Sigmoid colon (tissue), 7 donors: ENCODE measurements around the gene THRA. TPM values are rescaled to one million over a fixed set of nuclear protein-coding genes. Genes with fewer than 3 reads are reported as not detected.
A peak's percentile ranks its signal among the peaks of the same experiment; 100 is the strongest.

Experiments
- DNase-seq: peaks from one replicate; pipeline ENCODE4 v3.0.0-alpha.2; 2019
- H3K27ac ChIP-seq, 4 donors: fragments of 200-600 bp; sonication (generic); one replicate each; pipeline ENCODE4 v1.5.1; 2016 to 2019; ENCODE audit warnings: mild to moderate bottlenecking in 1 of 4
- H3K27me3 ChIP-seq, 3 donors: fragments of 200-600 bp; sonication (generic); one replicate each; pipeline ENCODE4 v1.5.1; 2019; ENCODE audit warnings: mild to moderate bottlenecking in 1 of 3
- H3K36me3 ChIP-seq, 4 donors: fragments of 200-600 bp; sonication (generic); one replicate each; pipeline ENCODE4 v1.5.1; 2016 to 2019
- H3K4me1 ChIP-seq, 4 donors: fragments of 200-600 bp; sonication (generic); one replicate each; pipeline ENCODE4 v1.5.1; 2017 to 2019
- H3K4me3 ChIP-seq, 4 donors: fragments of 200-600 bp; sonication (generic); one replicate each; pipeline ENCODE4 v1.5.1; 2017 to 2019; ENCODE audit warnings: mild to moderate bottlenecking in 2 of 4, moderate library complexity in 1 of 4
- H3K9me3 ChIP-seq, 4 donors: fragments of 200-600 bp in 3 of 4; sonication (generic) in 3 of 4; one replicate each; pipeline versions ENCODE4 v1.5.1 to v1.6.1; 2013 to 2019
- EP300 ChIP-seq, 4 donors: sonication (generic); formaldehyde crosslinking; IDR thresholded peaks; one replicate each; pipeline ENCODE4 v1.6.1; 2017; ENCODE audit warnings: antibody characterized with exemption in 4 of 4
- POLR2A ChIP-seq, 2 donors: fragments of 450-650 bp; IDR thresholded peaks; one replicate each; pipeline ENCODE4 v1.6.1; 2016; ENCODE audit warnings: antibody characterized with exemption in 2 of 2, mild to moderate bottlenecking in 2 of 2, moderate library complexity in 2 of 2
- POLR2AphosphoS5 ChIP-seq, 4 donors: sonication (generic); formaldehyde crosslinking; IDR thresholded peaks; one replicate each; pipeline ENCODE4 v1.6.1; 2017; ENCODE audit warnings: antibody characterized with exemption in 4 of 4
- WGBS, 2 donors: extraction: QIAGEN DNeasy Blood & Tissue Kit; methylation state at CpG; one replicate each; pipeline ENCODE4 v1.1.7; 2013; 5-methylcytosine and 5-hydroxymethylcytosine counted together
- intact Hi-C: fragments of 100-400 bp; cut with DNase I; formaldehyde crosslinking; loops from one replicate; pipeline ENCODE4 v1.15.1; 2023
- polyA plus RNA-seq, 3 donors: library from polyadenylated mRNA; stranded (reverse); fragments of 200-250 nt; gene quantifications; one replicate each; pipeline ENCODE4 v1.2.3, GENCODE V29; 2013
- total RNA-seq, 4 donors: library from RNA; depleted of rRNA; stranded (reverse); fragments of >200 nt; gene quantifications; one replicate each; pipeline ENCODE4 v1.1.0, GENCODE V29; 2016
- TF ChIP-seq, protein P1 (sequence below), 4 experiments: fragments of 450-650 bp in 3 of 4; fragments of 200-600 bp in 1 of 4; IDR thresholded peaks; one replicate each; pipeline ENCODE4 v1.5.1; 2016 to 2019; ENCODE audit warnings: antibody characterized with exemption in 4 of 4, mild to moderate bottlenecking in 3 of 4, moderate library complexity in 2 of 4
- donor health status: healthy with polysubstance abuse.
- donor health status: Bipolar disorder and iron deficiency.
- donor health status: healthy.

Gene THRA
- total and polyA plus RNA-seq, 7 donors: 25.4 to 86.1 (median 78.8) TPM

DNA sequence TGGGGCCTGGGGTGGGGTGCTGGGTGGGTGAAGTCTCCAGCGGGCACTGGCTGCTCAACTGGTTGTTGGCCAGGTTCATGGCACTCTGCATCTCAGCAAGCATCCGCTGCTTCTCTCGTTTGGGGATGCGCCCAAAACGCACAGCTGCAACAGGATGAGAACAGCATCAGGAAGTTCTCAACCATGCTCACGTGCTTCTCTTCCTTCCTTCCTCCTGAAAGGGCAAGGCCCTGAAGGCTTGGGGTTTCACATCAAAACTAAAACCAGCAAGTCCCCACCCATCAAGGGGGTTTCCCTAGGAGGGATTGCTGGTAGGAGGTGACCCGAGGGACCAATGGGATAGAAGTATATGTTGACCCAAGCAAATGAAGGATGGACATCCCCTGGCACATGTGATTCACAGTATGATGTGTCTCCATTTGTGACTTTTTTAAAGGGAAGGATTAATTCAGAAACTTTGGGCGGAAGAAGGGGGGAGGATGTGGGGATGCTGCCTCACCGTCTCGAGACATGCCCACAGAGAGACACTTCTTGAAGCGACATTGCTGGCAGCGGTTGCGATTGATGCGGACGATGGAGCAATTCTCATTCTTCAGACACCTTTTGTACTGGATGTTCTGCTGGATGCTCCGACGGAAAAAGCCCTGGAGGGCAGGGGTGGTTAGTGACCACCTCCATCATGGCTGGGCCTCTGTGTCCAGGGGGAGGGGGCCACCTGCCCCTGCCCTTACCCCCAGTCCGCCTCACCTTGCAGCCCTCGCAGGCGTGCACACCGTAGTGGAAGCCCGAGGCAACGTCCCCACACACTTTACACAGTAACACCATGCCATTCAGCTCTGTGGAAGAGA, 33.4 kb downstream of the THRA start:
- peaks cover 0 to 81% (median 80%) of the 10 kb centered on the region in 4 donors for H3K4me1 ChIP-seq
- intact Hi-C loops: no loop called here
- TF ChIP-seq POLR2A (IDR thresholded peaks at IDR 0.05) (no peak), POLR2AphosphoS5 (IDR thresholded peaks at IDR 0.05) (peak in 3 of 4 donors; percentile 40 to 61 (median 55))
- peaks cover 43 to 50% (median 46%) of the 10 kb centered on the region in 4 donors for H3K36me3 ChIP-seq
- H3K9me3 ChIP-seq: no peaks in the 10 kb centered on the region
- WGBS, 2 donors: 45 to 71% methylated on average over 23 of the region's 23 CpGs
- no peaks in the 10 kb centered on the region for H3K27me3 ChIP-seq
- DNase-seq: peak; percentile 90
- H3K27ac ChIP-seq: peak overlapping the region; percentile 97 to 100 (median 98)
- H3K4me3 ChIP-seq: peak overlapping the region in 1 of 4 donors; percentile 96

DNA sequence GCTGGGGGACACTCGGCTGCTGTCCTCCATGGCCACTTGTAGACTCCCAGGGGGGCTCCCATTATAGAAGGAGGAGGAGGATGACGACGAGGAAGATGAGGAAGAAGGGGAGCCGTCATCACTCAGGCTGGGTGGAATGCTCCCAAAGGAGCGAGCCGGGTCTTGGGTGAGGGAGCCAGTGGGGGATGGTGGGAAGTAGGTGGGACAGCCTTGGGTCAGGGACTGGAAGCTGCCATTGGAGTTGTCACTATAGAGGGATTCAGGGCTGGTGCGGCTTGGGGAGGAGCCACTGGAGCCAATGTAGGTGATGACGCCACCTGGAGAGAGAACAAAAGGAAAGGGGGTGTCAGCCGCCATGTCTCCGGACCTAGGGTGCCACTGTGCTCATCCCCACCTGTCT, 34.3 kb downstream of the THRA start:
- Histone ChIP-seq H3K27ac (peak overlapping the region; percentile 97 to 100 (median 98)), H3K9me3 (no peaks in the 10 kb centered on the region), H3K36me3 (peaks cover 43 to 50% (median 46%) of the 10 kb centered on the region in 4 donors), H3K4me1 (peaks cover 0 to 81% (median 79%) of the 10 kb centered on the region in 4 donors), H3K4me3 (peak overlapping the region in 3 of 4 donors; percentile 85 to 97 (median 96)), H3K27me3 (no peaks in the 10 kb centered on the region)
- intact Hi-C loops: no loop called here
- TF ChIP-seq, protein P1, sequence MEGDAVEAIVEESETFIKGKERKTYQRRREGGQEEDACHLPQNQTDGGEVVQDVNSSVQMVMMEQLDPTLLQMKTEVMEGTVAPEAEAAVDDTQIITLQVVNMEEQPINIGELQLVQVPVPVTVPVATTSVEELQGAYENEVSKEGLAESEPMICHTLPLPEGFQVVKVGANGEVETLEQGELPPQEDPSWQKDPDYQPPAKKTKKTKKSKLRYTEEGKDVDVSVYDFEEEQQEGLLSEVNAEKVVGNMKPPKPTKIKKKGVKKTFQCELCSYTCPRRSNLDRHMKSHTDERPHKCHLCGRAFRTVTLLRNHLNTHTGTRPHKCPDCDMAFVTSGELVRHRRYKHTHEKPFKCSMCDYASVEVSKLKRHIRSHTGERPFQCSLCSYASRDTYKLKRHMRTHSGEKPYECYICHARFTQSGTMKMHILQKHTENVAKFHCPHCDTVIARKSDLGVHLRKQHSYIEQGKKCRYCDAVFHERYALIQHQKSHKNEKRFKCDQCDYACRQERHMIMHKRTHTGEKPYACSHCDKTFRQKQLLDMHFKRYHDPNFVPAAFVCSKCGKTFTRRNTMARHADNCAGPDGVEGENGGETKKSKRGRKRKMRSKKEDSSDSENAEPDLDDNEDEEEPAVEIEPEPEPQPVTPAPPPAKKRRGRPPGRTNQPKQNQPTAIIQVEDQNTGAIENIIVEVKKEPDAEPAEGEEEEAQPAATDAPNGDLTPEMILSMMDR (IDR thresholded peaks at IDR 0.05): no peak
- no peak for TF ChIP-seq POLR2AphosphoS5 (IDR thresholded peaks at IDR 0.05)
- TF ChIP-seq EP300 (IDR thresholded peaks at IDR 0.05): no peak
- no peak for TF ChIP-seq POLR2A (IDR thresholded peaks at IDR 0.05)
- 87 to 88% methylated on average over 10 of the region's 10 CpGs for WGBS, 2 donors
- peak; percentile 67 for DNase-seq

DNA sequence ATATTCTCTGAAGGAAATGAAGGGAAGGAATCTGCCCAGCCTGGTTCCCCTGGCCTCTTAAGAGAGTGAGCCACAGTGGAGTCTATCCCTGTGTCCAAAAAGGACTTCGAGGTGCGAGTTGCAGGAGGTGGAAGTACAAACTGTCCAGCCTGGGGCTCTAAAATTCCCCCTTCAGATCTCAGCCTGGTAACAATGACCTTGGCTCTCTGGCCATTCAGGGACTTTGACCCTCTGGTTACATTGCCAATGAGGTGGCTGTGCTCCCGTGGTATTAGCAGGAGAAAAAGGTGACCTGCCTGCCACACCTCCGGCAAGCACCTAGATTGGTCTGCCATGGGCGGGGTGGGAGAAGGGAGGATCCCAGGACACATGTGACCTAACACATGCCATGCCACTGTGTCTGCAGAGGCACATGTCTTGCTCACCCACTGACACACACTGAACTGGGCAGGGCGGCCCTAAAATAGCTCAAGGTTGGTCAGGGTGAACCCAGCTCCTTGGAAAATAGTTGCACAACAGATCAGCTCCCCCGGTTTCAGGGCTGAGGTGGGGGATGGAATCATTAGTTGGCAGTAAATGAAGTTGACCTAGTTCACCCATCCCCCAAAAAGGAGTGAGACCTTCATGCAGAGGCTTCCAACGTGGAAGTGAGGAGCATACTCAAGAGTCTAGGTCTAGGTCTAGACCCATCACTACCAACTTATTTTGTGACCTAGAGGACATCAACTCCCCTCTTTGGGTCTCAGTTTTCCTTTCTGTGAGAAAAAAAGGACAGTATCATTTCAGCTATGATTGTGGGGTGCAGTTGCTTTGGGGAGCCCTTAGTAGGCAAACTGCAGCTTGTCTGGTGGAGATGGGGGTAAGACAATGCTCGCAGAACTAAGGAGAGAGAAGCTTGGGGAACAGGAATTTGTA, 35.4 kb downstream of the THRA start:
- TF ChIP-seq, protein P1 (IDR thresholded peaks at IDR 0.05): no peak
- TF ChIP-seq EP300 (IDR thresholded peaks at IDR 0.05): peak in 2 of 4 donors; percentile 48 to 69
- TF ChIP-seq POLR2AphosphoS5 (IDR thresholded peaks at IDR 0.05): peak; percentile 47 to 83 (median 63)
- no peak for TF ChIP-seq POLR2A (IDR thresholded peaks at IDR 0.05)
- Histone ChIP-seq H3K4me1 (peaks cover 0 to 81% (median 79%) of the 10 kb centered on the region in 4 donors), H3K27me3 (no peaks in the 10 kb centered on the region), H3K27ac (peak overlapping the region; percentile 97 to 100 (median 98)), H3K4me3 (peak overlapping the region; percentile 33 to 97 (median 90)), H3K36me3 (peaks cover 38 to 42% (median 41%) of the 10 kb centered on the region in 4 donors), H3K9me3 (no peaks in the 10 kb centered on the region)
- intact Hi-C loops: no loop called here
- DNase-seq: peak; percentile 91
- 36 to 61% methylated on average over 9 of the region's 9 CpGs for WGBS, 2 donors

DNA sequence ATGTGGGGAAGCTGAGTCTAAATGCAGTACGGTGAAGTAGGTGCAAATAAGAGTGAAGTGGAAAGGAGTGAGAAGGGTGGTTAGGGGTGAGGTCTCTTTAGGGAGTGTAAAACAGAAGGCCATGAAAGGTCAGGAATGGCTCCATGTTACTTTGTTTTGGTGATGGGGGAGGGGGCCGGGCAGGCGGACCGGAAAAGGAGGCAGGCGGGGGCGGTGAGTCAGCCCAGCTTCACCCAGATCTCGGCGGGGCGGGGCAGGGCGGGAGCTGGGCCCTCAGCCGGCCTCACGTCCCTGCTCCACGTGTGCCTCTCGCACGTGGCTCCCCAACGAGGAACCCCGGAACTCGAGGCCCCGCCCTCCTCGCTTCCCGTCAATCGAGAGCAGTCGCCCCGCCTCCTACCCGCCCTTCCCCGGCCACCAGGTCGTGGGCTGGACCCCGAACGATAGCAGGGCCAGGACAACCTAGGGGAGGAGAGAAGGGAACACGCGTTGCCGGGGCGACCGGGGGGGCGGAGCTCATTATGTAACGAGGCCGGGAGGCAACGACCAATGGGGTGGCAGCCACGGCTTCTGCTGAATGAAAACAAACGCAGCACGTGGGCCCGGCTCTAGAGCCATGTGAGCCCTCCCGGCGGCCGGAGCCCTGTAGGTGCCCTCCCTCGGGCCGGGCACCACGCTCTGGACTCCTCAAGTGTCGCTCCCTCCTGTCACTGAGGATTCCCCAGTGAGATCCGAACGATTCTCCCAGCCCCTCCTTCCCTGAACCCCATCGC, 36.3 kb downstream of the THRA start:
- Histone ChIP-seq H3K27ac (peak overlapping the region; percentile 97 to 100 (median 98)), H3K27me3 (no peaks in the 10 kb centered on the region), H3K4me3 (peak overlapping the region; percentile 69 to 97 (median 90)), H3K9me3 (no peaks in the 10 kb centered on the region), H3K36me3 (peaks cover 30 to 33% (median 32%) of the 10 kb centered on the region in 4 donors), H3K4me1 (peaks cover 0 to 81% (median 79%) of the 10 kb centered on the region in 4 donors)
- peak; percentile 91 to 99 (median 96) for TF ChIP-seq POLR2AphosphoS5 (IDR thresholded peaks at IDR 0.05)
- TF ChIP-seq, protein P1 (IDR thresholded peaks at IDR 0.05): no peak
- peak in 2 of 4 donors; percentile 75 to 94 for TF ChIP-seq EP300 (IDR thresholded peaks at IDR 0.05)
- TF ChIP-seq POLR2A (IDR thresholded peaks at IDR 0.05): peak; percentile 92 to 97
- 1 to 2% methylated on average over 52 of the region's 52 CpGs for WGBS, 2 donors
- intact Hi-C loops: loop anchor here (1.0 kb wide), 1 partner anchor 9 kb away; no protein-coding TSS in a partner anchor
- DNase-seq: peak; percentile 100
